ENCODE data around the gene TKT.
"Not testable (repeated sequence)": the region's sequence is repeated elsewhere in the genome, so short reads cannot be mapped to it uniquely, and the experiment has no call there.

The TKT gene

DNA sequence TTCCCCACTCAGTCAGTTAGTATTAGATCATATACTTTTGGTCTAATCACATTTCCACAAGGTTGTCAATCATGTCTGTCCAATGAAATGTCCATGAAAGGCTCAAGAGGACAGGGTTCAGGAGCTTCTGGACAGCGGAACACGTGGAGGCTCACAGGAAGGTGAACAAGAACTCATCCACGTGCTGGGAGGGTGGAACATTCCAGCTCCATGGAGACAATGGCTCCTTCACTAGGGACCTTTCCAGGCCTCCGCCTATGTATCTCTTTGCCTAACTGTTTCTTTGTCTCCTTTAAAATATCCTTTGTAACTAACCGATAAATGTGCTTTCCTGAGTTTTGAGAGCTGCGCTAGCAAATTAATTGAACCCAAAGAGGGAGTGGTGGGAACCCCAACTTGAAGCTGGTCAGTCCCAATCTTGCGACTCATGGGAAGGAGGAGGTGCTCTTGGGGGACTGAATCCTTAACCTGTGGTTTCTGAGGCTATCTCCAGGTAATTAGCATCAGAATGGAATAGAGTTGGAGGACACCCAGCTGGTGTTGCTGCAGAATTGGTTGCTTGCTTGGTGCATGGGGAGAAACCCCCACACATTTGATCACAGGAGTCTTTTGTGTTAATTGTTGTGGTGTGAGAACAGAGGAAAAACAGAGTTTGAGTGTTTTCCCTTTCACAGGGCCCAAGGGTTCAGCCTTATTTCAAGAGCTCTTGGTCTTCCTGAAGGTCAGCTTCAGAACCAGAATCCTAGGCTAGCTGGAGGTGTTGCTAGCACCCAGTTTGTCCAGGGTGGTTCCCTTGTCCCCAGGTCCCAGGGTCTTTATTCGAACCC, 3.0 kb upstream of the TKT start:
- no peak for FAIRE-seq
- DNase-seq (ENCODE audit: insufficient read length): no peak
- TF ChIP-seq TAF1 (IDR thresholded peaks at IDR 0.05; ENCODE audit: borderline replicate concordance, low read depth, low read length) (no peak), POLR2AphosphoS5 (IDR thresholded peaks at IDR 0.05; ENCODE audit: low read depth, low read length) (no peak), POLR2A (IDR thresholded peaks at IDR 0.05; ENCODE audit: low read depth, low read length) (no peak)

DNA sequence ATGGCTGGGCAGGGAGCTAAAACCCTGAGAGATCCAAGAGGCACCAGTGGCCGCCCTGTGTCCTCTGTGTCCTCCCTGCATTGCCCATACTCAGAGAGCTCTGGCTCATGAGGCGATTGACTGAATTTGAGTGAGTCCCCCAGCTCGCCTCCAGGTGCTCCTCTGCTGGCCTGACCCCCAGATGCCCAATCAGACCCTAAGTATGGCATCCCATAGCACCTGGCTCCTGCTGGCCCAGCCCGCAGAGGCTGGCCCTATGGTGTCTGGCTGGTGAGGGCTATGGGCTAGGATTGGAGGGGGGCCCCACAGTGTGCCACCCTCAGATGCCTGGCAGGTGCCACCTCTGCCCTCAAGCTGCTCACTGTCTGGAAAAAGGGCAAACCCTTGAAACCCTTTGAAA, 1.6 kb upstream of the TKT start:
- TF ChIP-seq POLR2AphosphoS5 (IDR thresholded peaks at IDR 0.05; ENCODE audit: low read depth, low read length): no peak
- TF ChIP-seq TAF1 (IDR thresholded peaks at IDR 0.05; ENCODE audit: borderline replicate concordance, low read depth, low read length): no peak
- FAIRE-seq: no peak

DNA sequence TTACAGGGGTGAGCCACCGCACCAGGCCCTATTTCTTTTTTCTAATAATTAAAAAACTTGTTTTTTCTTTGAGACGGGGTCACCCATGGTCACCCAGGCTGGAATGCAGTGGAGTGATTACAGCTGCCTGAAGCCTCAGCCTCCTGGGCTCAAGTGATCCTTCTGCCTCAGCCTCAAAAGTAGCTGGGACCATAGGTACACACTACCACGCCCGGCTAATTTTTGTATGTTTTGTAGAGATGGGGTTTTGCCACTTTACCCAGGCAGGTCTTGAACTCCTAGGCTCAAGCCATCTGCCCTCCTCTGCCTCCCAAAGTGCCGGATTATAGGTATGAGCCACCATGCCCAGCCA, 858 bp upstream of the TKT start:
- no peak for FAIRE-seq
- DNase-seq (ENCODE audit: insufficient read length): no peak
- TF ChIP-seq POLR2AphosphoS5 (IDR thresholded peaks at IDR 0.05; ENCODE audit: low read depth, low read length) (no peak), POLR2A (IDR thresholded peaks at IDR 0.05; ENCODE audit: low read depth, low read length) (no peak), TAF1 (IDR thresholded peaks at IDR 0.05; ENCODE audit: borderline replicate concordance, low read depth, low read length) (no peak)

More for the DNA sequence above, 1.6 kb upstream of the TKT start:
- DNase-seq (ENCODE audit: insufficient read length): no peak

DNA sequence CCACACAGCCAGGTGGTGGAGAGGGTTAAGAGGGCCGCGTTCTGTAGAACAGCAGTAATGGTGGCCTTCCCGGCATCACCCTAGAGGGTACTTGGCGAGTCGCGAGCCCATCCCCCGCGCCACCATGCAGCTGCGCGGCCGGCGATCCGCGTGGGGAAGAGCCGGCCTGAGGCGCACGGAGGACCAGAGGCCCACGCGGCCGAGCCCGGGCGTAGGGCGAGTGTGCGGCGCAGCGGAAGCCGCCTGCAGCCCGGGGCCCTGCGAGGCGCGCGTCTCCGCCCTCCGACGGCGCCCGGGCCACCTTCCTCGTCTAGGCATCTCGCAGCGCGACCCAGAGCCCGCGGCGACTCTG, 423 bp downstream of the TKT start:
- TF ChIP-seq TAF1 (IDR thresholded peaks at IDR 0.05; ENCODE audit: borderline replicate concordance, low read depth, low read length): no peak
- TF ChIP-seq POLR2A (IDR thresholded peaks at IDR 0.05; ENCODE audit: low read depth, low read length): peak; percentile 53; the same call in 1 of the 2 replicates
- TF ChIP-seq POLR2AphosphoS5 (IDR thresholded peaks at IDR 0.05; ENCODE audit: low read depth, low read length): no peak; the same call in 1 of the 2 replicates
- FAIRE-seq: no peak
- no peak for DNase-seq (ENCODE audit: insufficient read length)

DNA sequence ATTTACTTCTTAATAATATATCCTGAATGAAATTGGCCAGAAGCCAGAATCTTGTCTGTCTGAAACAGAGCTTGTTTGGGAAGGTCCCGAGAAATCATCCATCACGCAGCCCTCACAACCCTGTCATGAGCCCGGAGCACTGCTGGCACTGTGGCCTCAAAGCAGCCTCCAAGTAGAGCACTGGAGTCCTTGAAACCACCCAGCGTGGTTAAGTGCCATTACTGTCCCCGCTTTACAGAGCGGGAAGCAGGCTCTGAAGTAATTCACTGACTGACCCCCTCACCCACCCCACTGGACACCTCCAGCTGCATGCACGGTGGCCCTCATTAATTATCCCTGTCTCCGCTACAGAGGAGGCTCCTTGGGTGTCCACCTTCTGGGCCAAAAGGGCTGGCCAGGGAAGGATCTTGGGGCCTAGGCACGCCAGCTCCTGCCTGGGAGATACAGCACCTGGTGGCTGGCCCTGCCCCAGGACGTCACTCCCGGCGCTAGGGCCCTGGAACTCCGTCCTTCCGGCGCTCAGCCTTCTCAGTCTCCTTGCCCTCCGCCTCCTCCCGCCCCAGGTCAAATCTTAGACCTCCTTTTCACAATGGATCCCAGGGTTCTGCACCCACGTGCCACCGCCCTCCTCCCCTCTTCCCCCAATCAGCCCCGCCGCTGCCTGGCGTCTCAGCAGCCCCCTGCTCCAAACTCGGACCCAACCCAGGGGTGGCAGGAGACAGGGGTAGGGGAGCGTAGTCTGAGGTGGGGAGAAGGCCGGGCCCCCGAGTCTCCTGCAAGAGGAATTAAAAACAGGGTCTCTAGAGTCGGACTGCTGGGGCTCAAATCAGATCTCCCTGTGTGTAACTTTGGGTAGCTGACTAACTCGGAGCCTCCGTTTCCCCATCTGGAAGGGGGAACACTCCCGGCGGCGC, 1.1 kb downstream of the TKT start:
- FAIRE-seq (peak; percentile 91), DNase-seq (ENCODE audit: insufficient read length) (peak; percentile 73)
- no peak for TF ChIP-seq POLR2A (IDR thresholded peaks at IDR 0.05; ENCODE audit: low read depth, low read length)
- no peak for TF ChIP-seq POLR2AphosphoS5 (IDR thresholded peaks at IDR 0.05; ENCODE audit: low read depth, low read length)
- no peak for TF ChIP-seq TAF1 (IDR thresholded peaks at IDR 0.05; ENCODE audit: borderline replicate concordance, low read depth, low read length)

DNA sequence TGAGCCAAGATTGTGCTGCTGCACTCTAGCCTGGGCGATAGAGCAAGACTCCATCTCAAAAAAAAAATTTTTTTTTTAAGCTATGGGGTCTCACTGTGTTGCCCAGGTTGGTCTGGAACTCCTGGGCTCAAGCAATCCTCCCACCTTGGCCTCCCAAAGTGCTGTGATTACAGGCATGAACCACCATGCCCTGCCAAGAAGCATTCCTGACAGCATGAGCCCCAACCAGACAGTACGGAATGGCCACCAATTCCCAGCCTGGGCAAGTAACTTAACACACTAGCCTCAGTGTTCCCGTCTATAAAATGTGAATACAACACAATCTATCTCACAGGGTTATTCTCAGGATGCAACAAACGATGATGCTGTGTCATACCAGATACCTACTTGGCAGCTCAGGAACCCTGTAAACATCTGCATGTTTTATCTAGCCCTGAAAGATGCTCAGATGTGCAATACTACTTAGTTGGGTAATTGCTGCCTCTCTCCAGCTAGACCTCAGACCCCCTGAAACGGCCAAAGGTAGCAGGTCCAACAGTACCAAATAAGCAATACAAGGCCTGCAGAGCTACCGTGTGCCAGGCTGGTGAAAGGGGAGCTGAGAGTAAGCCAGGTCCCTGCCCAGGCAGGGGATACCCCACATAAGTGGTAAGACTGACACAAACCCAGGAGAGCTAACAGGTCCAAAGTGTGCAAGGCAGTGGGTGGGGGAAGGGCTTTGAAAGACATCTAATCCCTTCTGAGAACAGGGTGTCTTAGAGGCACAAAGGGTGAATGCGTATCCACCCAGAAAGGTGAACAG, 1.9 kb downstream of the TKT start:
- FAIRE-seq (peak; percentile 66), DNase-seq (ENCODE audit: insufficient read length) (no peak)
- TF ChIP-seq POLR2AphosphoS5 (IDR thresholded peaks at IDR 0.05; ENCODE audit: low read depth, low read length): no peak

DNA sequence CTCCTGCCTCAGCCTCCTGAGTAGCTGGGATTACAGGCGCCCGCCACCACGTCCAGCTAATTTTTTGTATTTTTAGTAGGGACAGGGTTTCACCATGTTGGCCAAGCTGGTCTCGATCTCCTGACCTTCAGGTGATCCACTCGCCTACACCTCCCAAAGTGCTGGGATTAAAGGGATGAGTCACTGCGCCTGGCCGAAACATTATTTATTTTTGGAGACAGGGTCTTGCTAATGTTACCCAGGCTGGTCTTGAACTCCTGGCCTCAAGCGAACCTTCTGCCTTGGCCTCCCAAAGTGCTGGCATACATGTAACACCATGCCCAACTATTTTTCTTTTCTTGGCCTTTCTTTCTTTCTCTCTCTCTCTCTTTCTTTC, 2.9 kb downstream of the TKT start:
- FAIRE-seq; DNase-seq (ENCODE audit: insufficient read length): not testable (repeated sequence)

DNA sequence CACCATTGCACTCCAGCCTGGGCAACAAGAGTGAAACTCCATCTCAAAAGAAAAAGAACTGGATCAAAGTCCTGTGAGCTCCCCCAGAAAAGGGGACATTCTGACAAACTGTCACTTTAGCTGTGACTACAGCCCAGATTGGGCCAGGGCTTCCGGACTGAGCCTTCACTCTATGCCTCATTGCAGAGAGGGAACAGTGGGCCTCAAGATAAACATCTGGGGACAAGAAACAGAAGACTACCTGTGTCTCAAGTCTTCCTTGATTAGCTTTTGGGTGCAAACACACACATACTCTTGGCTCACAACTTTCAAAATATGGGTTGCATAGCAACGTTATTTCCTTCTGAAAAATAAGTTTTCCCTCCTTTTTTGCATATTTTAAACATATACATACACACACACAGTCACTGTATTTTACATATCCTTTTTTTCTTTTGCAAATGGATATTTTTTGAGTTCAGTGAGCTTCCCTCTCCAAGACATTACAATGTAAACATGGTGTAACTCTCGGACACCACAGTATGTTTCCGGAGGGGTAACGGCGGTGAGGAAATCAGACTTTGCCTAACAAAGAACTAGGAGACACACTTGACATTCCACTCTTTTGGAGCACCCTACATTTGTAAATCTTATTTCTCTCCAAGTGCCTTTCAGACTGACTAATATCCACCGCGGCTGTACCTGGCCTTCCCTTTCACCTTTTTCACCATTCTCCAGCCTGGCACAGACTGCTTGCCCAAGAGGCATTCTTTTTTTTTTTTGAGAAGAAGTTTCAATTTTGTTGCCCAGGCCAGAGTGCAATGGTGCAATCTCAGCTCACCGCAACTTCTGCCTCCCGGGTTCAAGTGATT, 3.5 kb downstream of the TKT start:
- peak; percentile 38 for FAIRE-seq
- TF ChIP-seq POLR2A (IDR thresholded peaks at IDR 0.05; ENCODE audit: low read depth, low read length) (no peak), TAF1 (IDR thresholded peaks at IDR 0.05; ENCODE audit: borderline replicate concordance, low read depth, low read length) (no peak), POLR2AphosphoS5 (IDR thresholded peaks at IDR 0.05; ENCODE audit: low read depth, low read length) (no peak)
- DNase-seq (ENCODE audit: insufficient read length): no peak

DNA sequence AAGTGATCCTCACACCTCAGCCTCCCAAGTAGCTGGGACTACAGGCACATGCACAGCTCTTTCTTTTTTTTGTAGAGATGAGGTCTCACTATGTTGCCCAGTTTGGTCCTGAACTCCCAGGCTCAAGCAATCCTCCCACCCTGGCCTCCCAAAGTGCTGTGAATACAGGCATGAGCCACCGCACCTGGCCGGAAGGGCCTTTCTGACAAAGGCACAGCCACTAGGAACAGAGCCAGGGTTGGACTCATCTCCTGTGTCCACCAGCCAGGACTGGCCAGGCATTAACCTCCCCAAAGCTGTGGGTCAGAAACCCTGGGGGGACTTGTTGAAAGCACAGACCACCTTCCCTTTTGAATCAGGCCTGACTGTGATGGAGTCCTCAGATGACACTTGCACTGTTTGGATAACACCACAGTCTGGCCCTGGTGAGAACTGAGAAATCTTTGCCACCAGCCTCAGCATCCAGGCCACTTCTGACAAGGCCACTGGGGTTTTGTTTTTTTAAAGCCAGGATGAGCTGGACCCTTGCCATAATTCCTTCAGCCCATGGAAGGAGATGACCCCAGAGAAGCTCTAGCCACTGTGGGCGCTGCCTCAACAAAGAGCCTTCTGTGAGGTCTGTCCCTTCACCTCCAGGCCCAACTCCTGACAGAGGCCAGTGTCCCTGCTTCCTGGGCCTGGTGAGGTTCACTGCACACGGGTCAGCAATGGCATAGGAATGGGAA, 4.8 kb downstream of the TKT start:
- TF ChIP-seq POLR2AphosphoS5 (IDR thresholded peaks at IDR 0.05; ENCODE audit: low read depth, low read length): no peak
- TF ChIP-seq POLR2A (IDR thresholded peaks at IDR 0.05; ENCODE audit: low read depth, low read length): no peak
- TF ChIP-seq TAF1 (IDR thresholded peaks at IDR 0.05; ENCODE audit: borderline replicate concordance, low read depth, low read length): no peak
- DNase-seq (ENCODE audit: insufficient read length): no peak
- peak; percentile 36 for FAIRE-seq

DNA sequence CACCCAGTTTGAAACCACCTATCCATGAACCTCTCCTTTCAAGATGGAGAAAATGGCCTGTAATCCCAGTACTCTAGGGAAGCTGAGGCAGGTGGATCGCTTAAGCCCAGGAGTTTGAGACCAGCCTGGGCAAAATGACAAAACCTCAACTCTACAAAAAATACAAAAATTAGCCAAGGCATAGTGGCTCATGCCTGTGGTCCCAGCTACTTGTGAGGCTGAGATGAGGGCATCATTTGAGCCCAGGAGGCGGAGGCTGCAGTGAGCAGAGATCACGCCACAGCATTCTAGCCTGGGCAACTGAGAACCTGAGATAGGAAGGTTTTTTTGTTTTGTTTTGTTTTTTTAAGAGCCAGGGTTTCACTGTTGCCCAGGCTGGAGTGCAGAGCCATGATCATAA, 5.4 kb downstream of the TKT start:
- TF ChIP-seq POLR2A (IDR thresholded peaks at IDR 0.05; ENCODE audit: low read depth, low read length) (no peak), POLR2AphosphoS5 (IDR thresholded peaks at IDR 0.05; ENCODE audit: low read depth, low read length) (no peak), TAF1 (IDR thresholded peaks at IDR 0.05; ENCODE audit: borderline replicate concordance, low read depth, low read length) (no peak)
- FAIRE-seq (no peak), DNase-seq (ENCODE audit: insufficient read length) (no peak)
